Measurements from ENCODE around the gene C10orf67.
"Not testable (repeated sequence)": the region's sequence is repeated elsewhere in the genome, so short reads cannot be mapped to it uniquely, and the experiment has no call there.

C10orf67 gene

DNA sequence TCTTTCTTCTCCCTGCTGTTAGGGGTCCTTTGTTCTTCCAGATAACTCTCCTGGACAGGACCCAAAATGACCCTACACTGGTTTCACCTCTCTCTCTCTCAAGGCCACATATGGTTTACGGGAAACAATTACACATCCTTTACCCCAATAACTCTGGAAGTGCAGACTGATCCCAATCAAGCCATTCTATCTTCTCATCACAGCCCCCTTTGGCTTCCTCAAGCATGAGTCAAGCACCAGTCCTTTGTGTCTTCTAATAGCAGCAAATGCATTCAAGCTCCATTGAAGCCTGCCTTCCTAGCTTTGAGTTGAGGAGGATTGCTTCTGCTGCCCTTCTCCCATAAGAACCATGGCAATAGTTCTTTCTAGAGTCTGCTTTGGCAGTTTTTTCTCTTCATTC lies 20.2 kb downstream of the C10orf67 start:
- DNase-seq (ENCODE audit: low spot score): no peak

- no peak for DNase-seq (ENCODE audit: low spot score)
Measured at GRCh38 chr10:23322082-23322481, 22.5 kb downstream of the C10orf67 start.

- no peak for DNase-seq (ENCODE audit: low spot score)
Measured at GRCh38 chr10:23319835-23320234, 24.8 kb downstream of the C10orf67 start.

DNA sequence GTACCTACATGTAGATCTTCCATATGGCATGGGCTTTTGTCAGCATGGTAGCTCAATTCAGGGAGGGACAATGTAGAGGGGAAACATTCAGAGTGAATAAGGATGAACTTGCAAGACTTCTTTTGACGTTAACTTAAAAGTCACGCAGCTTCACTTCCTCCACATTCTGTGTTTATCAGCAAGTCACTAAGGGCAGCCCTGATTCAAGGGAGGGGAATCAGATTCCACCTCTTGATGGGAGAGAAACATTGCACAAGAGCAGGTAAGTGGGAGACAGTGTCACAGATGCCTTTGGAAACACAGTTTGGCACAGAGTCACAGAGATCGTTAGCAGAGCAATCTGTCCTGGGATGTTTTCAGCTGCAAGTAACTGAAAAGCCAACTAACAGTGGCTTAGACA lies 26.2 kb downstream of the C10orf67 start:
- no peak for DNase-seq (ENCODE audit: low spot score)

DNA sequence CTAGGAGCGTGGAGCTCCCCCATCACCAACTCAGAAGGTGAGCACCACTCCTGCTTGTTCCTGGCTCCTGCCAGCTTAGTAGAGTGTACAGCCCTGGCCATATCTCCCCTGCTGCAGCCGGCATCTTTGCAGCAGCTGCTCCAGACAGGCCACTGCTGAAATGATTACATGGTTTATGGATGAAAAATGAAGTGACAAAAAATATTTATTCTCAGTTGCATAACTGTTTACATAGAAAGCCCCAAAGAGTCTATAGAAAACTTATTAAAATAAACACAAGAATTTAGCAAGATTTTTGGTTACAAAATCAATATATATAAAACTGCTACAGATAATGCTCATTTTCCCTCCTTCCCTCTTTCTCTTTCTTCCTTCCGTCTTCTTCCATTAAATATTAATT lies 27.2 kb downstream of the C10orf67 start:
- no peak for DNase-seq (ENCODE audit: low spot score)

DNA sequence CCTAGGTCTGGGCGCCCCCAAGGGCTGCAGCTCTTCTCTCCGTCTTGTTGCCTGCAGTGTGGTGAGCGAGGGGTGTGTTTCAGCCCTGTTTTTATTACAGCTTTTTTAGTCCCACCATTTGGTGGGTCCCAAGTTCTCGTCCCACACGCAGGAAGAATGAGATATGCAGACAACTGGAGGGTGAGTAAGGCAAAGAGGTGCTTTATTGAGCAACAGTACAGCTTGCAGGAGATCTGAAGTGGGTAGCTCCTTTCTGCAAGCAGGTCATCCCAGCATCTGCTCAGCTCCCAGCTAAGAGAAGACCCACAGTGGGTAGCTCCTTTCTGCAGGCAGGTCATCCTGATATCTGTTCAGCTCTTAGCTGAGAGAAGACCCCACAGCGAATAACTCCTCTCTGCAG lies 28.2 kb downstream of the C10orf67 start:
- DNase-seq (ENCODE audit: low spot score): no peak

GRCh38 chr10:23315966-23316365 lies 28.6 kb downstream of the C10orf67 start:
- no peak for DNase-seq (ENCODE audit: low spot score)

DNA sequence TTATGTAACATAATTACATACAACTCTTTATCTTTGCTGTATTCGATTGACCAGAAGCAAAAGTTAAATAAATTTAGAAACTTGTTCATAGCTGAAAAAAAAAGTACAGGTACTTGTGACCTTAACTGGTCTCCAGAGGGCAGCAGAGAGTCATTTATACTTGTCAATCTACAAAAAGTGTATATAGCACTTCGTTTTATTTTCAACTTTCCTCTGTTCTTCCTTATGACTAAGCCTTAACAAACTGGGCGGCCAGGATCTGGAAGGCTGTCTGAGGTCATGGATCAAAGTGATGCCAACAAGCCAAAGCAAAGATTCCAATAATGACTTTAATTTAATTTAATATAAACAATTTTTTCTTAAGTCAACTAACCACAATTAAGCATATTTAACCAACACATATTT lies 29.8 kb downstream of the C10orf67 start:
- DNase-seq (ENCODE audit: low spot score): peak; percentile 61

DNA sequence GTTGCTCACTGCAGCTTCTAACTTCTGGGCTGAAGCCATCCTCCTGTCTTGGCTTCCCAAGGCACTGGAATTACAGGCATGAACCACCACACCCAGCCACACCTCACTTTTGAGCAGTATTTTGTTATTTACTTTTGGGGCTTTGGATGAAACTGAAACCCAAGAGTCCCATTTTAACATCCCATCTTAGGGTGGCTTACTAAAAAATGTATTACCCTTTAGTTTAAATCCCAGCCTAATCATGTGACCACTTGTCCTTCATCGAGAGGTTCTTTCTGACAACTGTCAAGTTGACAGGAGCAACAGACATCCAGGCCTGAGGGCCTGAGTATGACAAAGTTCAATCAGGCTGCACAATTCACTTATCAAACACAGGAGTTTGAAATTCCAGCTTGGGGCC lies 33.6 kb downstream of the C10orf67 start:
- DNase-seq (ENCODE audit: low spot score): no peak

GRCh38 chr10:23310404-23310803 lies 34.2 kb downstream of the C10orf67 start:
- no peak for DNase-seq (ENCODE audit: low spot score)

- not testable (repeated sequence) for DNase-seq (ENCODE audit: low spot score)
Measured at GRCh38 chr10:23299961-23300360, 44.6 kb downstream of the C10orf67 start.

DNA sequence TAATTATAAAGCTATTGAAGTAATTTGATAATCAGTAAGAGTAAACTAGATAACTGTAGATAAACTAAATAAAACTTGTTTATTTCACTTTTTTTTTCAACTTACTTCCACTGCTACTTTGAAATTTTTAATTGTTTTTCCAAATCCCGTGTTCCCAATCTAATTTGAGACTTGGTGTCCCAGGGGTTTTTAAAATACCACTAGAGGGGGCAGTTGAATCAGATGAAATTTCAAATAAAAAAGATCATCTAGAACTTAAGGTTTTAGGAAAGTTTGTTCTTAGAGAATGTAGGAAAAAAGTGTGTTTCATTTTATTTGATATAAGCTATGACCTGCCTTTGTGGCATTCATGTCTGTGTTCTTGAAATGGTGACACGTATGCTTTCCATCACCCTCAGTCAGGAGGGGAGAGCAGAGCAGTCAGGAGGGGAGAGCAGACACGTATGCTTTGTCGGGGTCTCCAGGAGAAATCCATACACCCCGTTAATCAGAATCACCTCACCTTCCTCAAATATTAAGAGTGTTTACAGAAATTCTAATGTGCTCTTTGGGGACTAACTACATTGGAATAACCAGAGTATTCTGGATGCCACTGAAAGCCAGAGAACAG lies 49.9 kb downstream of the C10orf67 start:
- DNase-seq (ENCODE audit: low spot score): no peak

- DNase-seq (ENCODE audit: low spot score): no peak
Measured at GRCh38 chr10:23293973-23294590, 50.5 kb downstream of the C10orf67 start.

DNA sequence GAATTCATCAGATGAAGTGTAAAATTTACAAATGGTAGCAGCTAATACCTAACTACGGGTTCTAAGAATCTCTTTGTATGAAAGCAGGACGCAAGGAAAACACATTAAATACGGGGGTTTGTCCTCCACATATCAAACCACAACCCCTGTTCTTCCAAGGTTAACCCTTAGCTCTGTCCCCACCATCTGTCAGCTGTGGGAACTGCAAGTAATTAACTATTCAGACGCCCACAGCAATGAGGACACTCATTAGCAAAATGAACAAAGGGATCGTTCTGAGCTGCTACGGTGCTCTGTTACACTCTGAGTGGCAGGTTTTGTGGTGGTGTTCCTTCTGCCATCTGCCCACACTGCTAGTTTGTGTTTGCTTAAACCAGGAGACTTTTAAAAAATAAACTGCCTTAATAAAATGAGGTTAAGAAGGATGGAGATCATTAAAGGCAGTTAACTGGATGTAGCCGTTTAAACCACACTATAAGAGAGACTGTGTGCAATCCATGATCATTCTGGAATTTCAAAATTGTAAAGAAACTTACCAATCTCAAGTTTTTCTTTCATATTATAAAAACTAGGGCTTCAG lies 51.4 kb downstream of the C10orf67 start:
- no peak for DNase-seq (ENCODE audit: low spot score)

GRCh38 chr10:23291551-23292334 lies 52.9 kb downstream of the C10orf67 start:
- no peak for DNase-seq (ENCODE audit: low spot score)

GRCh38 chr10:23284674-23285335 lies 59.8 kb downstream of the C10orf67 start:
- DNase-seq (ENCODE audit: low spot score): no peak

DNA sequence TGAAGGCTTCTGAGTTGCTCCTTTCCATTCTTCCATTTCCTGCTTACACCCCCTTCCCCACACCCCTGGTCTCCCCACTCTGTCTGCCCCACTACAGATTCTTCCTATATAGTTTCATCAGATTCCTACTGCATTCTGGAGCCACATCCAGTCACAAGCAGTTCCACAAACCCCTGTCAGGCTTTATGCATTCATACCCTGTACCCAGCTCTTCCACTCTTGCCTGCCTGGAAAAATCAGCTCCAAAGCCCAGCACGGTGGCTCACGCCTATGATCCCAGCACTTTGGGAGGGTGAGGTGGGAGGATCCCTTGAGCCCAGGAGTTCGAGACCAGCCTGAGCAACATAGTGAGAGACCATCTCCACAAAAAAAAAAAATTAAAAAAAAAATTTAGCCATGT lies 60.4 kb downstream of the C10orf67 start:
- no peak for DNase-seq (ENCODE audit: low spot score)

- no peak for DNase-seq (ENCODE audit: low spot score)
Measured at GRCh38 chr10:23283680-23284079, 60.9 kb downstream of the C10orf67 start.

DNA sequence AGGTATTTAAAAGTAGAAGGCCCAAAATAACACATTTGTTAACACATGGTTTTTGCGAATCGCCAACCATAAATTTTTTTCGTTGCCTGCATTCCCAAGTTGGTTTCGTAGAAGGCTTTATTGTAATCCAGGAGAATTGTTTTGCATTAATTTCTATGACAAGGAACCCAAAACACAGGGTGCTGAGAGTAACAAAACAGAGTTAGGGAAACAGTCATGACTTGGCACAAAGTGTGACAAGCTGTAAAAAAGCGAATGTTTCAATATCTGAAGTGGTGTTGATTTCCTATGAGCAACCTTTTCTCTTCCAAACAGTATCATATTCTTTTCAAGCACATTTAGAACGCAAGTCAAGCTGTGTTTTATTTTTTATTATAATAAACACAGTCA lies 63.6 kb downstream of the C10orf67 start:
- DNase-seq (ENCODE audit: low spot score): no peak

DNA sequence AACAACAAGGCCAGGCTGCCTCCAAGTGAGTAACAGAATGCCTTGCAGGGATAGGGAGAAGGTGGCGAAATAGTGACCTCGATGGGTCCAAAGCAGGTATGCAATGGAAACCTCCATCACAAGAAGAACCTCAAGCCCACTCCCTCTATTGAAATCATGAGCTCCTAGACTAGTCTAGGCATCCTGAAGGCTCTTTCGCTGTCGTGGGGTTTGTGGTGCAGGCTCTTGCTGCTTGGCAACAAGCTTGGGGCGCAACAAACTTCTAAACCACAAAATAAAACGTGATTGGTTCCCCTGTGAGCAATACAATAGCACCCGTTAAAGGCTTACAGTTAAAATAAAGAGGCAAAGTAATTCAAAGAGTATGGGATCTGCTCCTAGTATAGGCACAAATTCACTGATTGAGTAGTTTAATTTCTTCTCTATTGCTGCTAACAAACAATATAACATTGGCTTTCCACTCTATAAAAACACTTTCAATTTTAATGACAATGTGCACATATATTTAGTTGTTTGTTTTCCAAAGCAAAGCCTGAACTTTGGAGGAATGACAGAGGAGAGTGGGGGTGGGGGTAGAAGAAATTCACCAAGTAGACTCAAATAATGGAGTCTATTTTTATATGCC lies 64.1 kb downstream of the C10orf67 start:
- DNase-seq (ENCODE audit: low spot score): no peak

DNA sequence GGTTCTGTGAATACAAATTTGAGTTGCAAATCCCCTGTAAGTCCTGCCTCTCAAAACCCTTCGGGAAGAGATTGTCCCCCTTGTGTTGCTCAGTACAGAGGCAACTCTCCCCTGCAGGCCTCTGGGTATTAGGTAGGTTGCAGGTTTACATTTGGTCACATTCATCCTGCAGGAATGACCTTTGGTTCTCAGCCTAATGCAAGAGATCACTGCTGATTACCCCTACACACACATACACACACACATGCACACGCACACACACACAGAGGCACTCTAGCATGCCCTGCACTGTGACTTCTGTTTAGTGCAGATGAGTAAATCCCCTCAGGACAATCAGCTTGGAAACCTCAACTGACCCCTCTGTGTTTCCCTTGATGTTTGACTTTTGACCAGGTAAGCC lies 69.2 kb downstream of the C10orf67 start:
- DNase-seq (ENCODE audit: low spot score): no peak

DNA sequence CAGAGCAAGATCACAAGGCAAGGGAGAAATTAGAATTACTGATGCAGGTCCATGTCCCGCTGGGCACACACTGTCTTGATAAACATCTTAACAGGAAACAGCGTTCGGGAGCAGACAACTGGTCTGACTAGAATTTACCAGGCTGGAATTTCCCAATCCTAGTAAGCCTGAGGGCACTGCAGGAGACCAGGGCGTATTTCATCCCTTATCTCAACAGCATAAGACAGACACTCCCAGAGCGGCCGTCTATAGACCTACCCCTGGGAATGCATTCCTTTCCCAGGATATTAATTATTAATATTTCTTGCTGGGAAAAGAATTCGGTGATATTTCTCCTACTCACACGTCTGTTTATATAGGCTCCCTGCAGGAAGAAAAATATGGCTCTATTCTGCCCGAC lies 70.4 kb downstream of the C10orf67 start:
- DNase-seq (ENCODE audit: low spot score): not testable (repeated sequence)
